C4-2B (cell line): Measurements from ENCODE around the gene IQSEC2.

ENCODE experiments used
- ZFX ChIP-seq: fragments of 450-650 bp; IDR thresholded peaks from 2 replicates; pipeline ENCODE4 v1.6.1; 2017
- TF ChIP-seq, protein P1 (sequence below): fragments of 450-650 bp; conservative IDR thresholded peaks from 2 replicates; pipeline ENCODE4 v1.5.1; 2017; ENCODE audit warnings: mild to moderate bottlenecking

DNA sequence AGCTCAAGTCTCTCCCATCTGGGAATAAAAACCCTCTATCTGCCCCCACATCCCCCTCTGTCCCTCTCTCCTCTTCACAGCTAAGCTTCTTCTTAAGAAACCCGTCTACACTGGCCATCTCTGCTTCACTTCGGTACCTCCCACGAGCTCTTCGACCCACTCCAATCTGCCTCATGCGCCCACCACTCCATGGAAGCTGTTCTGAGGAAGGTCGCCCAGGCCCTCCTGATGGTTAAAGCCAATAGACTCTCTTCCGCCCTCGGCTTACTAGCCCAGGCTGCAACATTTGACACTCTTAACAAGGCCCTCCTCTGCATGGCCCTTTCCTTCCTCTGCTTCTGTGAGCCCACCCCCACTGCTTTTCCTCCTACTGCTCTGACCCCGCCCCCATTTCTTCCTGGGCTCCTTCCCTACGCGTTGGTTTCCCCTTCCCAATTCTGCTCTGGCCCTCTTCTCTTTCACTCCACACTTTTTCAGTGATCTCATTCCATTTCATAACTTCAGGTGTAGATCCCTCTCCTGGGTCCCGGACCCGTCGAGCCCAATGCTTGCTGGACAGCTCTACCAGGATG is 11.8 kb downstream of the IQSEC2 start:
- TF ChIP-seq, protein P1, sequence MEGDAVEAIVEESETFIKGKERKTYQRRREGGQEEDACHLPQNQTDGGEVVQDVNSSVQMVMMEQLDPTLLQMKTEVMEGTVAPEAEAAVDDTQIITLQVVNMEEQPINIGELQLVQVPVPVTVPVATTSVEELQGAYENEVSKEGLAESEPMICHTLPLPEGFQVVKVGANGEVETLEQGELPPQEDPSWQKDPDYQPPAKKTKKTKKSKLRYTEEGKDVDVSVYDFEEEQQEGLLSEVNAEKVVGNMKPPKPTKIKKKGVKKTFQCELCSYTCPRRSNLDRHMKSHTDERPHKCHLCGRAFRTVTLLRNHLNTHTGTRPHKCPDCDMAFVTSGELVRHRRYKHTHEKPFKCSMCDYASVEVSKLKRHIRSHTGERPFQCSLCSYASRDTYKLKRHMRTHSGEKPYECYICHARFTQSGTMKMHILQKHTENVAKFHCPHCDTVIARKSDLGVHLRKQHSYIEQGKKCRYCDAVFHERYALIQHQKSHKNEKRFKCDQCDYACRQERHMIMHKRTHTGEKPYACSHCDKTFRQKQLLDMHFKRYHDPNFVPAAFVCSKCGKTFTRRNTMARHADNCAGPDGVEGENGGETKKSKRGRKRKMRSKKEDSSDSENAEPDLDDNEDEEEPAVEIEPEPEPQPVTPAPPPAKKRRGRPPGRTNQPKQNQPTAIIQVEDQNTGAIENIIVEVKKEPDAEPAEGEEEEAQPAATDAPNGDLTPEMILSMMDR, result no peak
- no peak for TF ChIP-seq ZFX
